SKM-1 (cell line): Measurements from ENCODE around the gene ANKRD23.

Source experiments
- DNase-seq: peaks from one replicate; lab custom pipeline; 2025; ENCODE audit not compliant: unreplicated experiment; lab: John Stamatoyannopoulos, UW

Gene ANKRD23

DNA sequence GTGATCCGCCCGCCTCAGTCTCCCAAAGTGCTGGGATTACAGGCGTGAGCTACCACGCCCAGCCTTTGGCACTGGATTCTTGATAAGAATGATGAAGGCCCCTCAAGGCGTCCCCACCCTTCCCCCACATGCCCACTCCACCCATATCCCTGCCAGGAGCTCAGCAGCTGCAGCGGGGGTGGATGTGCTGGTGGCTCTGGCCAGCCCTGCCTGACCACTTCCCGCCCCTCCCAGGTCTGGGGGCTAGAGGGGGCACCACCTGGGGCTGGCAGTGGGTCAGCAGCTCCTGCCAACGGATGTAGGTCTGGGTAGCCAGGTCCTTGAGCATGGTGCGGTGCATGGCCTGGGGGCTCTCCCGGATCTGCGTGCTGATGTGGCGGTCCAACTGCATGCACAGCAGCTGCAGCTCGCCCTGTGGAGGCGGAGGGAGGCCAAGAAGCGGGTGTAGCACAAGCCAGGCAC, 33.8 kb upstream of the ANKRD23 start:
- no peak for DNase-seq

DNA sequence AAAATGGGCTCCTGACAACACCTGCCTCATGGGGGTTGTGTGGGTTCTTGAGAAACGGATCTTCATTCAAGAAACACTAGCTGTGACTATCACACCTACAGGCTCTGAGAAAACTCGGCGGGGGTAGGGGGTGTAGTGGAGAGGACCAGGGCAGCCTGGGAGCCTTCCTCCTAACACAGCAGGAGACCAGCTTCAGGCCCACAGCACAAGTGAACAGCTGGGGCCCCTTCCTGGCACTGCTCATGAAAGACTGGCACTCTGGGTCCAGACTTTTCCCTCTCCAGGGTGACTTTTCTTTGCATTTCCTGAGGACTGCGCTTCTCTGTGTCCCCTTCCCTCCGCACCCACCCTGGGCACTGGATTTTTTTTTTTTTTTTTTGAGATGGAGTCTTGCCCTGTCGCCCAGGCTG, 33.2 kb upstream of the ANKRD23 start:
- no peak for DNase-seq

DNA sequence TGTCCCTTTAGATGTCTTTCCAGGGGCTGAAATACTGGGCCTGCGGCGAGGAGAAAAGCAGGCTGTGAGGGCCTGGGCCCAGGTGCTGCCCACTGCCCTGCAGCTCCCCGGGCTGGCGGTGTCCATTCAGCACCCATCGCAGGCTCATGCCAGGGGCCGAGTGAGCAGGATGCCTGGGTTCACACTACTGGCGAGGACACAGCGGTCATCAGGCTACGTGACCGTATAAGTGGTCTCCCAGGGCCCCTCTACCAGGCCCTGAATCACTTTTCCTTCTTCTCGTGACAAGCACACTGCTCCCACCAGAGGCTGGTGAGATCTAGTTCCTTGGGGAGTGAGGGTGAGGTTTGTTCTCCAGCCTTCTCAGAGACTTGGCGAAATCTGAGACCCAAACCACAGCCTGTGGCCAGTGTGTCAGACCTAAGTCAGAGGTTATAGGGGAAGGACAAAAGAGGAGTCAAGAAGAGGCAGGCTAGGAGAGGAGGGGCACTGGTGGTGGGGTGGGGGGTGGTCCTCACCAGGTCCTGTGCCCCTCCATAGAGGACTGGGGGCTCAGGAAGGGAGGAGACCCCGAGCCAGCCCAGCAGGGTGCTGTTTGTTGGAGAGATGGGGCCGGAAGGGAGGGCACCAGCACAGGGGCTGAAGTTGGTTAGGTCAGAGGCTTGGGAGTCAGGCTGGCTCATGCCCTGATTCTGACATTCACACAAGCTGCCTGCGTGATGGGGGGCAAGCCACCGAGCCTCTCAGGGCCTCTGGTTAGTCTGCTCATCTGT, 32.6 kb upstream of the ANKRD23 start:
- peak; percentile 38 for DNase-seq

DNA sequence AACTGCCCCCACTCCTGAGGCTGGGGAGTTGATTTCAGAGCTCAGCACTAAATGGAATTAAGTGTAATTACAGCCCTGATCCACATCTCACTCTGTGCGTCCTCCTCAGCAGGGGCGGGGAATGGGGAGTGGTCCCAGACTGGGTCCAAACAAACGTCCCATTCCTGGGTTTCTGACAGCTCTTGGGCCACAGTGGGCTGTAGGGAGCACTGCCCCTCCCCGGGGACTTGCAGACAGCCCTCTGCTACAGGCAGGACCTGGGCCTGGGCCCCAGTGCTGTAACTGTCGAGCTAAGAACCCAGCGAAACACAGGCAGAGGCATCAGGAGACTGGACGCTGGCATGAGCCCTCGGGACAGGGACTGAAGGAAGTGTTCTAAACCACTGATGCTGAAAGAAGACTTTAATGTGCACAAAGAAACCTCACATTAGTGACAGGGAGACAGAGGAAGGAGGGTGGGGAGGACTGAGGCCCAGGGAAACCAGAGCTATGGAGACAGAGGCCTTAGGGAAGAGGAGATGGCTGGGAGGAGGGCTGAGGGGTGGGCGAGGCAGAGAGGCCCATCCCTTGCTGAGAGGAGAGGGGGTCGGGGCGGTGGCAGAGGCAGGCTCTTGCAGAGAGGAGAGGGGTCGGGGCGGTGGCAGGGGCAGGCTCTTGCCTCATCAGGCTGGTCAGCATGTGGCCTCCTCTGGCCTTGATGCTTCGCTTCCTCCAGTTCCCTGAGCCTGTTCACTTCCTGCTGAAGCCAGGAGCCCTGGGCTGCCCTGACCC, 31.9 kb upstream of the ANKRD23 start:
- no peak for DNase-seq

DNA sequence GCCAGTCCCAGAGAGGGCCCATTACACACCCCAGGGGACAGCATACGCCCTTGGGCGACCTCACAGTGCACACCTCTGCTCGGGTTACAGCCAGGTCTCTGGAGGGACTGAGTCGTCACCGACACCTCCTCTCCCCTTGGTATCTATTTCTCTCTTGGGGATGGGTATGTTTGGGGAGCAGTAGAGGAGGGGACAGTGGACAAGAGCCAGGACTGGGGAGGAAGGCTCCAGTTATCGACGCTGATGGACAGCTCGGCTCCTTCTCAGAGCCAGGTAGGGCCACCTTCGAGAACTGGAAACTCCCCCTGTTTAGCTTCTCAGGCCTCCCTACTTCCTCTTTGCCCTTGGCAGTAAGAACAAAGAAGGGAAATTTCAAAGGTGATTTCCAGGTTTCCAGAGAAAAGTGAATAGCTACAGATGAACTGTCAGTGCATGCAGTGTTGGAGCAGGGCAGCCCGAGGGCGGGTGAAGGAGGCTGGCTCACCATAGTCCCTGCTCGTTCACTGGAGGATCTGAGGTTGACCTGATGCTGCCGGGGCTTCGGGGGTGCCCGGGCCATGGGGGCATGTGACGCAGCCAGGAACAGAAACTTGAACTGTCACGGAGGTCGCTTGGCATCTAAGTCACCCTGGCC, 30.5 kb upstream of the ANKRD23 start:
- no peak for DNase-seq

DNA sequence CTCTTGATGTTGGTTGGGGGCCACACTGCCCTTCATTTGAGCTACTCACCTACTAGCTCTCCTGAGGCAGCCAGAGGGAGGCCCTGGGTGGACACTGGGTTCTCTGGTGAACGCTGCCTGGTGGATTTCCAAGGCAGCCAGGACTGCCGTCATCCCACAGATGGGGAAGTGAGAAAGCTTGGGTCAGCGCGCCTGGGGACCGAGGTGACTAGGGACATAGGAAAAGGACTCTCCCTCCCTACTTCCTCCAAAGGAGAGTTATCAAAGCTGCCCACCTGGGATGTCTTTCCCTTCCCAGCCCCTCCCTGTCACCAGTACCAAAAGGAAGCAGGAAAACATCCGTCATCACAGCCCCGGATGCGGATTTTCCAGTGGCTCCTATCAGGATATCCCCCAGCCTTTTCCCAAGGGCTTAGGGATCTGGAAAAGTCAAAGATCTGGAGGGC, 29.9 kb upstream of the ANKRD23 start:
- no peak for DNase-seq

DNA sequence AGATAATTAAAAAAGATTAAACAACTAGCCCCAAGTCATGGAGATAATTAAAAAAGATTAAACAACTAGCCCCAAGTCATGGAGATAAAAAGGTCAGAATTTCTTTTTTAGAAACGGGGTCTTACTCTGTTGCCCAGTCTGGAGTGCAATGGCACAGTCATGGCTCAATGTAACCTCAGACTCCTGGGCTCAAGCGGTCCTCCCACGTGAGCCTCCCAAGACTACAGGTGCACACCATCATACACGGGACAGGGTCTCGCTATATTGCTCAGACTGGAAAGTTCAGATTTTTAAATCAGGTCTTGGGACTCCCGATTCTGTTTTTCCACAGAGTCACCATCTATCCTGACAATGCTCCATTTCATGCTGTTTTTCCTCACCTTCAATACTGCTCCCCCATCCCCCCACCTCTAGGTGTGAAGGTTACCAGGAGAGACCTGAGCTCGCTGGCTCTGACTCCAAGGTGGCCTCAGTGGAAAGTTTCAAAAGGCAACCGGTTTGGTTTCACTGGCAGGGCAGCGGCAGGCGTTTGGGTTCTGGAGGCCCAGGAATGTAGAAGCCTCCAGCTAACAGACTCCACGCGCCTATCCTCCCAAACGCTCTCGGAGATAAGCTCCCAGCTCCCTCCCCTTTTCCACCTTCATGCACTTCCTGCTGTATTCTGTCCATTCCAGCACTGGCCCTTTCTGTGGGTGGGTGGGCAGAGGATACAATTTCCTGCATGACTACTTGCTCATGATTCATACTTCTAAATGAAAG, 28.9 kb upstream of the ANKRD23 start:
- DNase-seq, result no peak

DNA sequence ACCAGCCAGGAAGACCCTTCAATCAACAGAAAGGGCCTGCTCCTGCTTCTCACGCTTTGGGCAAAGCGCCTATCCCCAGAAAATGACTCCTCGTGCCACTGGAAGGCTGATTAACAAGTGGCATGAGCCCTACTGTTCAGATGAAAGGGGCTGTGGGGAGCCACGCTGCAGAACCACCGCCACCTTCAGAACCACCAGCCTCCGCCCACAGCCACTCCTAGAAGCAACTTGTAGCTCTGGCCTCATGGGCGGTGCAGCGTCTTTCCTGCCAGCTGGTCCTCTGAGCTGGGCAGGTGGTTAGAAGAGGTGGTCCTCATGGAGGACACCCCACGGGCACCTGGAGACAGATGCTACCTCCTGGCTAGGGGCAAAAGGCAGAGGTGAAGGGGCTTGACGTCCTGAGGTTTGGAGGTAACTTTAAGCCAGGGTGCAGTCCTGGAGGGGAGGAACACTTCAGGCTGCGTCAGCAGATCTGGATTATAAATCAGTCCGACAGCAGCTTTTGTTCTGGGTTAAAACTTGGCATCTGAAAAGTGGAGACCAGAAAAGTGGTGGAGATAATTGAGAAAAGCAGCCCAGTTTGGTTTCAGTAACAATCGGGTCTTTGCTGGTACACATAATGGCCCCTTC, 26.9 kb upstream of the ANKRD23 start:
- DNase-seq, result no peak

DNA sequence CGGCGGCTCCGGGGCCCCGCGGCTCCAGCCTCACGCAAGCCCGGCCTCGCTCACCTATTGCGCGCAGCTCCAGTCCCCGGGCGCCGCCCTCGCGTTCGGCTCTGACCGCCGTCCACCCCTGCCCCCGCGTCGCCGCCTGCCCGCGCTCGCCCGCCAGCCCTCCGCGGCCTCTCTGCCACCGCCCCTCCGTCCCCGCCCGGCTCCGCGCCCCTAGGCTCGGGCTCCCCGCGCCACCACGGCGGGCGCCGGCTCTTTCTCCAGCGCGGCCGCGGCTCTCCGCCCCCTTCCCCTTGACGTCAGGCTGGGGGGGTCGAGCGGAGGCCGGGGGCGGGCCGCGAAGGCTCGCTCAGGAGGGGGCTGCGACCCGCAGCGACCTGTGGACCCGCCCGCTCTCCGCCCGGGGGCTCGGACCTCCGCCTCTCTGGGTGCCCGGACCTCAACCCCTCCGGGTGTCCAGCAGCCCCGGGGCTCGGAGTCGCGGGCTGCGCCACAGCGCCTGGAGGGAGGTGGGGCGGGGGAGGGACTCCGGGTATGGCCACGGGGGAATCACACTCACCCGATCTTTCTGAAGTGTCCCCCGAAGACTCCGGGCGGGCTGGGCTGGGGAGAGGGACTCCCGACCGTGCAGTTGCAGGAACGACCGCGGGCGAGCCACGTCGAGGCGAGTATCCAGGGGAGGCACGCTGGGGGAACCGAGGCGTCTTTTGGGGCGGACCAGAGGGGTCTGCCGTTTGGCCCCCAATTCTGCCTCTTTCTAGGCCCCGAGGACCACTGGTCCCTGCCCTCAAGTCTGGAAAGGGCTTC, 26.2 kb upstream of the ANKRD23 start, which contains the start of gene SEMA4C:
Gene SEMA4C (minus strand): TSS at position 259 of the 804 bp plus-strand sequence. CDS start 2,194 bp downstream, outside the sequence.
- no peak for DNase-seq

DNA sequence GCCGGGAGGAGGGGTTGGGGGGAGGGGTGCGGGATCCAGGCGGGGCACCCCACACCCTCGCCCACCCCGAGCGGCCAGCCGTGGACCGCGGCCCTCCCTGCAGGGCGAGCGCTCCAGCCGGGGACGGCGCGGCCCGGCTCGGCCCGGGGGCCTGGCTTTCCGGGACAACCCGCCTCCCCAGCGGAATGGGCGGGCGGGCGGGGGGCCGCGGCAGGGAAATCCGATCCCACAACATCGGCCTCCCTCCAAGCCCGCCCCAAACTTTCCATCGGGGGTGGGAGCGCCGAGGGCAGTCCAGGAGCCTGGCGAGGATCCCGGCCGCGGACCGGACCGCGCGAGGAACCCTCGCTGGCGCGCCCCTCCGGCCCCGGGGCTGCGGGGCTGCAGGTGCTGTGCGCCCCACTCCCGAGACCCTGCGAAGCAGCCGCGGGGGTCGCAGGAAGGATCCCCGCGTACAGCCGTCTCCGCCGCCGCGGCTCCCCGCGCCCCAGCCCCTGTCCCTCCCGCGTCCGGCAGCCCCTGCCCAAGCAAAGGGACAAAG, 25.5 kb upstream of the ANKRD23 start:
- DNase-seq, result no peak

DNA sequence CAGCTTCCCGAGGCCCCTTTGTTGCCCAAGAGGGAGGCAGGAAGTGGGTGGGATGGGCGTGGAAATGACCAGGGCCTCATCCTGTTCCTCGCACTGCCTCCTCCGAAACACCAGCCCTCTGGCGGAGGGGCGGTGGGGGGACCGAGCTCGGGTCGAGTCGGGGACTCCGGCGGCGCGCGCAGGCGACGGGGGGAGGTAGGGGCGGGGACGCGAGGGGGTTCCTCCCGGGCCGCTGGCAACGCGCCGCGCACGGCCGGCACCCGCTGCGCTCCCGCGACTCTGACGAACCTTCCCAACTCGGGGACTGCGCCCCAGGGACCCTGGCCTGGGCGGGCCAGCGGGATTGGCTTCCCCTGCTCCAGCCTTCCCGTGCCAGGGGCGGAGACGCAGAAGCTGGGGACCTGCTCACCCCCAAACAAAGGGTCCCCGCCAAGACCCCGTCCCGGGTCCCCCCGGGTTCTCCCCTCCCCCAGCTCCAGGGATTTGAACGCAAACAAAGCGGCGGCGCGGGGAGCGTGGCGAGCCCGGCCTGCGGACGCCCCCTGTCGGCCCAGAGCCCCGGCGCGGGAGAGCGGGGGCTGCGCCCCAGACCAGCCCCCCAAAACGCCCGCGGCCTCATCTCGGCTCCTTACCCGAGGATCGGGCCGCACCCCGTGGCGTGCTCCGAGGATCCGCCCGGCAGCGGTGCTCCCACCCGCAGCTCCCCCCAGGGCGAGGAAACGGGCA, 24.9 kb upstream of the ANKRD23 start:
- peak; percentile 86 for DNase-seq

DNA sequence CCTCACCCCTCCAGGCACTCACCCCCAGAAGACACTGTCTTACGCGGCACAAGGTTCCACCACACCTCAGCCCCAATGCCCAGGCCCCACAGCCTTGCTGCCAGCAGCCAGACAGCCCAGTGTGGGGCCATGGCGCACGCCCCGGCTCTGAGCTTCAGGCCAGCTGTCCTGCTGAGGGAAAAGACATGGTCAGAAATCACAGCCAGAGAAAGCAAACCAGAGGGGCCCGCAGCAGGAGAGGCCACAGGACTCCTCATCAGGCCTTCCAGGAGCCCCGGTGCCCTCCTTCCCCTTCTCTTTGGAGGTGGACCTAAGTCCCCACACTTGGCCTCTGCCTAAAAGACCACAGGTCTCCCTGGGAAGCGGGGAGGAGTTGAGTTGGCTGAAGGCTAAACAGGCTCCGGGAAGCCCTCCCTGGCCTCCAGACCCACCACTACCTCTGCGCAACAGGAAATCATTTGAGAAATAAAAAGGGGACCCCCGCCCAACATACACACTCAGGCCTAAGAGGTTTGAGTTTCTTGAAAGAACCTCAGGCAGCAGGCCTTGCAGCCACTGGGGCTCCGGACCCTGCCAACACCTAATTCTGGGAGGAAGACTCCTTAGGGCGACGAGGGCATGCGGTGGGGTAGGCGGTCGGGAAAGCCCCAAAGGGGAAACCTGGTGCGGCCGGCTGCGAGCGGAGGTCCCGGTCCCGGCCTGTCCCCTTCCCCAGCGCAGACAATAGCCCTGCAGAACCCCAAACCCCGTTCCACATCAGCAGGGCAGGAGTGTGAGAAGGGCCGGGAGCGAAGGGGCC, 24.1 kb upstream of the ANKRD23 start:
- DNase-seq, result no peak

DNA sequence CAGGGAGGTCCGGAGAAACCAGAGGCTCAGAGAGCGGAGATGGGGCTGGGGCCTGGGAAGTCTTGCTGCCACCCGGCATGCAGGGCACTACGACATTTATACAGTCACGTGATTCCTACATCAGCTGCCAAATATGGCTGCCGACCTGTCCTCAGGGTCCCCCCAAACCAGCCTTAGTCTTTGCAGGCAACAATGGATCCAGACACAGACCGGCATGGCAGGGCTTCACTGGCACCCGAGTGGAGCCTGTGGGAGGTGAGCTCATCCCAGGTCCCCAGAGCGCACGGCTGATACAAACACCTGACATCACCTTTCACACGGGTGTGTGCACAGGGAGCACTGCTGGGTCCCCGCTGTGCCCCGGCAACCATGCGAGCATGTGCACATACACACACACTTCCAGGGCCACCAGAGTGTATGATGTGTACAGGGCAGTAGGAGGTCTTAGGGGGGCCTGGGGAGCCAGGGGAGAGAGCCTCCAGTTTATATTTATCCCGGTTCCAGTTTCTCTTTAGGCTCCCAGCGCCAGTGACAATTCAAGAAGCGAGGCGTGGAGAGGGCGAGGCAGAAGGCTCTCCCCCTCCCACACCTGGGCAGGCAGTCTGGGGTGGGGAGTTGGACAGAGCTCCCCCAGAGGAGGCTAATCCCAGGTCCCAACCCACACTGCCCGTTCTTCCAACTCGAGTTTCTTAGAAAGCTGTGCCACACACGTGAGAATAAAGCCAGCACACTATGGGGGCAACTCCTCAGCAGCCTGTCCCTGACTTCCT, 23.4 kb upstream of the ANKRD23 start:
- DNase-seq, result no peak

DNA sequence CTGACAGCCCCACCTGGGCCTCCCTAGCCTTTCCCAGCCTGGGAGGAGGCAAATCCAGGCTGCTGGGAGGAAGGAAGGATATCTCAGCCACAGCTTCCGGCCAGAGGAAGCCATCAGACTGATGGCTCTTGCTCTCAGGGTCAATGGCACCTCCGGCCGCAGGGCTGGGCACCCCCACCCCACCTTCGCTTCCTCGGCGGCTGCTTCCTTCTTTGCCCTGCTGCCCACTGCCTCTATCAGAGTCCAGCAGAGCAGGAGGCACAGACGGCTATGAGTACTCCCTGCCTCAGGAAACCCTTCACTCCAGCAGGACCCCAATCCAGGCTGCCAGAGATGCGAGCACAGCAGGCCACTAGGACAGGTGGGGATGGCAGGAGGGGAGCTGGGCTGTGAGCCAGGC, 22.8 kb upstream of the ANKRD23 start:
- DNase-seq, result no peak

DNA sequence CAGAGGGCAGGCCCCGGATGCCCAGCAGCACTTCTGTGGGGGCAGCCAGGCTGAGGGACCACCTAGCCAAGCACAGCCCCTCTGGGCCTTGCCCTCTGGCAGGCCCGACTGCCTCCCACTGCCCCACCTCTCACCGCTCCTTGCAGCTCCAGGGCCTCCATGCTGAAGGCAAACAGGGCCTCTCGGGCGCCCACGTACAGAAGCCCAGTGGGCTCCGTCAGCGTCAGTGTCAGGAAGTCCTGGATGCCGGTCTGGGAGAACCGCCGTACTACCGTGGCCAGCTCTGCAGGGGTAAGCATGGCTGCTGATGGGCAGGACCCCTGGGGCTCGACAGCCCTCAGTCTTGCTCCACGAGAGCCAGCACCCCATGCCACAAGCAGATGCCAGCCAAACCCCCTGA, 22.3 kb upstream of the ANKRD23 start:
- DNase-seq, result no peak

DNA sequence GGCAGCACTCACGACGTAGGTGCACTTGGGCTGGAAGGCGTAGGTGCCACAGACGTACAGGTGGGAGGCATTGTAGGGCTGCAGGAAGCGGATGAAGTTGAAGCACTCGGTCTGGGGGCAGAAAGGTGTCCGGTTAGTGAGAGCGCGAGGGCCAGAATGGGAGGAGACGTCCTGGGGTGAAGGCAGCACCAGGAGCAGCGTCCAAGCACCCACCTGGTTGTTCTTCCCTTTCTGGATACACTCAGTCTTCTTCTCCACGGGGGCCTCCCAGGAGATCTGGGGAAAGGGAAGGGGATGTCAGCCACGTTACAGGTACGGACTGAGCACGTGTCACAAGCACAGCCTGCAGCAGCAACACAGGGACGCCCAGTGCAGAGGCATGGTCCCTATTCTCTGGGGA, 21.8 kb upstream of the ANKRD23 start:
- no peak for DNase-seq
